ENCODE measurements around the gene ARHGEF10L. TPM values are rescaled to one million over a fixed set of nuclear protein-coding genes. Genes with fewer than 3 reads are reported as not detected.
A peak's percentile ranks its signal among the peaks of the same experiment; 100 is the strongest.

Gene ARHGEF10L
- total and polyA plus RNA-seq, 4 donors: 15.0 to 43.4 (median 24.3) TPM

GRCh38 chr1:17559615-17560419 is 20.3 kb downstream of the ARHGEF10L start:
- Histone ChIP-seq H3K9ac (ENCODE audit: insufficient read depth in 1 of 2, low read length in 2 of 2) (no peak overlapping the region), H3K36me3 (ENCODE audit: control insufficient read depth in 4 of 4, insufficient read depth in 4 of 4, low read length in 4 of 4) (no peaks in the 10 kb centered on the region), H3K4me3 (no peak overlapping the region), H3K27ac (ENCODE audit: low read depth in 1 of 2, low read length in 1 of 2) (peak overlapping the region in 1 of 2 donors; percentile 60), H3K4me1 (ENCODE audit: control insufficient read depth in 5 of 5, insufficient read depth in 5 of 5, low read length in 5 of 5) (peaks cover 0 to 8% (median 4%) of the 10 kb centered on the region in 5 donors), H3K9me3 (ENCODE audit: control insufficient read depth in 4 of 4, insufficient read depth in 3 of 4, low read length in 3 of 4) (no peaks in the 10 kb centered on the region), H3K27me3 (ENCODE audit: control insufficient read depth in 3 of 3, insufficient read depth in 3 of 3, low read length in 2 of 3) (no peaks in the 10 kb centered on the region)
- WGBS, 2 donors: 82 to 89% methylated on average over 7 of the region's 7 CpGs
- DNase-seq (peak in 1 of 3 donors; percentile 47), ATAC-seq (ENCODE audit: insufficient read depth, low FRiP score) (no peak)
- TF ChIP-seq CTCF (IDR thresholded peaks at IDR 0.05; ENCODE audit: control extremely low read depth, extremely low read depth): no peak

- ATAC-seq (ENCODE audit: insufficient read depth, low FRiP score) (no peak), DNase-seq (no peak)
- no peaks in the 10 kb centered on the region for H3K9me3 ChIP-seq (ENCODE audit: control insufficient read depth in 4 of 4, insufficient read depth in 3 of 4, low read length in 3 of 4)
- no peak overlapping the region for H3K9ac ChIP-seq (ENCODE audit: insufficient read depth in 1 of 2, low read length in 2 of 2)
- H3K27me3 ChIP-seq (ENCODE audit: control insufficient read depth in 3 of 3, insufficient read depth in 3 of 3, low read length in 2 of 3): no peaks in the 10 kb centered on the region
- H3K27ac ChIP-seq (ENCODE audit: low read depth in 1 of 2, low read length in 1 of 2): peak overlapping the region; percentile 70 to 89
- H3K36me3 ChIP-seq (ENCODE audit: control insufficient read depth in 4 of 4, insufficient read depth in 4 of 4, low read length in 4 of 4): no peaks in the 10 kb centered on the region
- H3K4me1 ChIP-seq (ENCODE audit: control insufficient read depth in 5 of 5, insufficient read depth in 5 of 5, low read length in 5 of 5): peaks cover 0 to 8% (median 8%) of the 10 kb centered on the region in 5 donors
- TF ChIP-seq CTCF (IDR thresholded peaks at IDR 0.05; ENCODE audit: control extremely low read depth, extremely low read depth): no peak
- H3K4me3 ChIP-seq: no peak overlapping the region
- 66 to 85% methylated on average over 8 of the region's 8 CpGs for WGBS, 2 donors
These were observed 21.7 kb downstream of the ARHGEF10L start for GRCh38 chr1:17561247-17561548.

- TF ChIP-seq CTCF (IDR thresholded peaks at IDR 0.05; ENCODE audit: control extremely low read depth, extremely low read depth): no peak
- peak; percentile 15 for ATAC-seq (ENCODE audit: insufficient read depth, low FRiP score)
- peaks cover 0 to 10% (median 8%) of the 10 kb centered on the region in 5 donors for H3K4me1 ChIP-seq (ENCODE audit: control insufficient read depth in 5 of 5, insufficient read depth in 5 of 5, low read length in 5 of 5)
- H3K4me3 ChIP-seq: no peak overlapping the region
- H3K27me3 ChIP-seq (ENCODE audit: control insufficient read depth in 3 of 3, insufficient read depth in 3 of 3, low read length in 2 of 3): no peaks in the 10 kb centered on the region
- peak overlapping the region; percentile 70 to 89 for H3K27ac ChIP-seq (ENCODE audit: low read depth in 1 of 2, low read length in 1 of 2)
- no peaks in the 10 kb centered on the region for H3K9me3 ChIP-seq (ENCODE audit: control insufficient read depth in 4 of 4, insufficient read depth in 3 of 4, low read length in 3 of 4)
- 74 to 76% methylated on average over 9 of the region's 9 CpGs for WGBS, 2 donors
- DNase-seq: no peak
- H3K36me3 ChIP-seq (ENCODE audit: control insufficient read depth in 4 of 4, insufficient read depth in 4 of 4, low read length in 4 of 4): no peaks in the 10 kb centered on the region
- H3K9ac ChIP-seq (ENCODE audit: insufficient read depth in 1 of 2, low read length in 2 of 2): no peak overlapping the region
These were observed 22.1 kb downstream of the ARHGEF10L start for GRCh38 chr1:17561561-17561985.

Measured in lung (tissue), 12 donors.